ENCODE data around the gene APOLD1.

- TF ChIP-seq, protein P1, sequence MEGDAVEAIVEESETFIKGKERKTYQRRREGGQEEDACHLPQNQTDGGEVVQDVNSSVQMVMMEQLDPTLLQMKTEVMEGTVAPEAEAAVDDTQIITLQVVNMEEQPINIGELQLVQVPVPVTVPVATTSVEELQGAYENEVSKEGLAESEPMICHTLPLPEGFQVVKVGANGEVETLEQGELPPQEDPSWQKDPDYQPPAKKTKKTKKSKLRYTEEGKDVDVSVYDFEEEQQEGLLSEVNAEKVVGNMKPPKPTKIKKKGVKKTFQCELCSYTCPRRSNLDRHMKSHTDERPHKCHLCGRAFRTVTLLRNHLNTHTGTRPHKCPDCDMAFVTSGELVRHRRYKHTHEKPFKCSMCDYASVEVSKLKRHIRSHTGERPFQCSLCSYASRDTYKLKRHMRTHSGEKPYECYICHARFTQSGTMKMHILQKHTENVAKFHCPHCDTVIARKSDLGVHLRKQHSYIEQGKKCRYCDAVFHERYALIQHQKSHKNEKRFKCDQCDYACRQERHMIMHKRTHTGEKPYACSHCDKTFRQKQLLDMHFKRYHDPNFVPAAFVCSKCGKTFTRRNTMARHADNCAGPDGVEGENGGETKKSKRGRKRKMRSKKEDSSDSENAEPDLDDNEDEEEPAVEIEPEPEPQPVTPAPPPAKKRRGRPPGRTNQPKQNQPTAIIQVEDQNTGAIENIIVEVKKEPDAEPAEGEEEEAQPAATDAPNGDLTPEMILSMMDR (IDR thresholded peaks at IDR 0.05) = no peak
- no peak for TF ChIP-seq POLR2A (IDR thresholded peaks at IDR 0.05)
- TF ChIP-seq POLR2AphosphoS5 (IDR thresholded peaks at IDR 0.05) = no peak
- TF ChIP-seq EP300 (IDR thresholded peaks at IDR 0.05) = no peak
Measured at GRCh38 chr12:12794686-12795085, 9.2 kb downstream of the APOLD1 start.
